Astrocyte (in vitro differentiated cells and primary cell): Measurements from ENCODE around the gene DXO.
"Not testable (repeated sequence)": the region's sequence is repeated elsewhere in the genome, so short reads cannot be mapped to it uniquely, and the experiment has no call there.

Source experiments
- CTCF ChIP-seq: IDR thresholded peaks from 2 replicates; pipeline ENCODE4 v1.5.1; 2011; ENCODE audit warnings: low read depth, mild to moderate bottlenecking, inconsistent platforms, low read length, moderate library complexity; ENCODE audit not compliant: insufficient read depth
- EZH2 ChIP-seq: IDR thresholded peaks from 2 replicates; pipeline ENCODE4 v1.6.1; 2012; ENCODE audit warnings: mild to moderate bottlenecking, low read length, inconsistent platforms; ENCODE audit not compliant: insufficient read depth

GRCh38 chr6:32004864-32005537, 33.1 kb upstream of the DXO start:
- not testable (repeated sequence) for TF ChIP-seq CTCF, EZH2
